Activated gamma-delta T cell treated with Interleukin-2 at 50 U/mL for 16 hours (primary cell): ENCODE measurements around the gene FANCI.
"Not testable (repeated sequence)": the region's sequence is repeated elsewhere in the genome, so short reads cannot be mapped to it uniquely, and the experiment has no call there.

Experiments used
- DNase-seq: peaks from one replicate; pipeline ENCODE4 v3.0.0-alpha.2; 2020

The FANCI gene

DNA sequence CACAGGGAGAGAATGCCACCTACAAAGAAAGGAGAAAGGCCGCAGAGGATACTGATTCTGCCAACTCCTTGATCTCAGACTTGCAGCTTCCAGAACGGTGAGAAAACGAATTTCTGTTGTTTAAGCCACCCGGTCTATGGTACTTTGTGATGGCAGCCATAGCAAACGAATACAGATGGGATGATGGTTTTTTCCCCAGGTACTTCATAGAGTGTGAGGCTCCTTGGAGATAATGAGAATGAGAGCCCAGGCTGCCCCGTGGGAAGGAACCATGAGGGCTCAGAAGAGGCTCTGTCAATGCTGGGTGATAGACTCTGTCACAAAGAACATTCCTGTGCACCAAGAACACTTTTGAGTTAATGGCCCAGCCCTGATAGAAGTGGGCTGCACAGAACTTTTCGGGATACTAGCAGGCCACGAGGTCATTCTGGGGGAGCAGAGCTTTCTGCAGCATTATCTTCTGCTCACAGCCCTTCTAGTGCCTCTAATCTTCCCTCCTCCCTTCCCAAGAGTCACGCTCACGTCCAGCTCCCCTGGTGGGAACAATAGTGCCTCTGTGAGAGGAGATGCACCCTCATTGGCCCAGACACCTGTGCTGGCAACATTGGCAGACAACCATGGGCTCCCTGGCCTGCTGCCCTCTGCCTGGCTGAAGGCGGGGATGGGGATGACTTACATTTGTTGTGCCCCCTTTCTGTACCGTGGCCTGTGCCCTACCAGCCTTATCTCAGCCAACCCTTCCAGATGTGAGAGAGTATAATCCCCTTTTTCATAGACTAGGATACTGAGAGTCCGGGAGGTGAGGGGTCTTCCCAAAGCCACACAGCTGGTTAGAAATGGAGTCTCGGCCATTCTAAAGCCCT lies 17.2 kb upstream of the FANCI start:
- DNase-seq, result no peak

DNA sequence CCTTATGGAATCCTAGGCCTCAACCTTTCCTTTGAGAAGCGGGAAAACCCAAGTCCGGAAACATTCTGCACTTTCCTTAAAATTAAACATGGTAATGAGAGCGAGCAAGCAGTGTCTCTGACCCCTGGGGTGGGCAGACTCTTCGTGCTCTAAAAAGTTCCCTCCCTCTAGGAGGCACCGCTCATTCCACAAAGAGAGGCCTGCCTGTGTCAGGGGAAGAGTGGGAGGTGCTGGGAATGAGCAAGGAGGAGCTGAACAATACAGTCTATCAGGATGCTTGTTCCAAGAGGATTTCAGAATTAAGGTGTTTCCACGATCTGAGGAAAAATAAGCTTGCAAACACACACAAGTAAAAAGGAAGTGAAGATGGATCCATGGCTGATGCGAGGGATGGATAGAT lies 16.4 kb upstream of the FANCI start:
- no peak for DNase-seq

DNA sequence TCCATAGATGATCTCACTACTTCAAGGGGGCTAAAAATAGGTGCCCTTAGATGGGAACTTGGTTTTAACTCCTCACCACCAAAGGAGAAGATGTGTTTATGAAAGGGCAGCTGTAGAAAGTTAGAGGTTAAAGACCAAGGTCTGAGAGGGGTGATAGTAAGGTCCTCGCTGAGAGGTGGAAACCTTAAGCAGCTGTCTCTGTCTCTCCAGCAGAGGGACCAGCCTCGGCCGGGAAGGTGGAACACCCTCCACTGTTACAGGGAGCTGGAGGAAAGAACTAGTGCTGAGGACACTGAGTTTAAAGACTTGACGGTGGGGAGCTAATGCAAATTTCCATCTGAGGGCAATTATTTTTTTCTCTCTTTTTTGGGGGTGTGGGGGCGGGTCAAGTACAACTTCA lies 13.5 kb upstream of the FANCI start:
- no peak for DNase-seq

DNA sequence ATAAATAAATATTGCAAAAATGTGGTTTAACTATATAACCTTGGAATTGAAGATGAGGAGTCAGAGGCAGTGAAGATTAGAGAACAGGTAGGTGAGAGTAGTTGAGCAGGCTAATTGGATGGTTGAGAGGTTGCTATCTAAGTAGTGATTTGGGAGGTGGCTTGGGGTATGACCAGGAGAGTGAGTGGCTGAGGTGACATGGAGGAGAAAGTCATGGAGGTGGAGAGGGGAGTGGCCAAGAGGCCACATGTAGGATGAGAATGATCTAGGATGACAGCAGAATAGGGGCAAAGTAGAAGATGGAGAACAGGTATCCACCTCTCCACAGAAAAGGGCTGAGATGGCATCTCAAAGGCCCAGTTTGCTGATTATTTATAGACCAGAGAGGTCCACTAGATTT lies 11.9 kb upstream of the FANCI start:
- DNase-seq, result no peak

DNA sequence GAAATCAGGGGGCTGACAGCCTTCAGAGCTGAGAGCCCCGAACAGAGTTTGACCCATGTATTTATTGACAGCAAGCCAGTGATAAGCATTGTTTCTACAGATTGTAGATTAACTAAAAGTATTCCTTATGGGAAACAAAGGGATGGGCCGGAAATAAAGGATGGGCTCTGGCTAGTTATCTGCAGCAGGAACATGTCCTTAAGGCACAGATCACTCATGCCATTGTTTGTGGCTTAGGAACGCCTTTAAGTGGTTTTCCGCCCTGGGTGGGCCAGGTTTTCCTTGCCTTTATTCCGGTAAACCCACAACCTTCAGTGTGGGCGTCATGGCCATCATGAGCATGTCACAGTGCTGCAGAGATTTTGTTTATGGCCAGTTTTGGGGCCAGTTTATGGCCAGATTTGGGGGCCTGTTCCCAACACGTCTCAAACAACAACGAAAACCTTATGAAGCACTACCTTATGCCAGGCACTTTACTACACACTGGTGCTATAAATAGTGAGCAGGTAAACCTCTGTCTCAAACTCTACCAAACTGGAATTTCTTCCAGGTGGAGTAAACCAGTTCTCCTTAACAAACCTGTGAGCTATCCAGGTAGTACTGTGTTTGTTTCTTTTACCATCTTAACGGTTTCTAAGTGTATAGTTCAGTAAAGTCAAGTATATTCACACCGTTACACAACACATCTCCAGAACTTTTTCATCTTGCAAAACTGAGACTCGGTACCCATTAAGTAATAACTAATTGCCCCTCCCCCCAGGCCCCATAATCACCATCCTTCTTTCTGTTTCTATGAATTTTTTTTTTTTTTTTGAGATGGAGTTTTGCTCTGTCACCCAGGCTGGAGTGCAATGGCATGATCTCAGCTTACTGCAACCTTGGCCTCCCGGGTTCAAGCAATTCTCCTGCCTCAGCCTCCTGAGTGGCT lies 3.6 kb upstream of the FANCI start:
- DNase-seq, result not testable (repeated sequence)

DNA sequence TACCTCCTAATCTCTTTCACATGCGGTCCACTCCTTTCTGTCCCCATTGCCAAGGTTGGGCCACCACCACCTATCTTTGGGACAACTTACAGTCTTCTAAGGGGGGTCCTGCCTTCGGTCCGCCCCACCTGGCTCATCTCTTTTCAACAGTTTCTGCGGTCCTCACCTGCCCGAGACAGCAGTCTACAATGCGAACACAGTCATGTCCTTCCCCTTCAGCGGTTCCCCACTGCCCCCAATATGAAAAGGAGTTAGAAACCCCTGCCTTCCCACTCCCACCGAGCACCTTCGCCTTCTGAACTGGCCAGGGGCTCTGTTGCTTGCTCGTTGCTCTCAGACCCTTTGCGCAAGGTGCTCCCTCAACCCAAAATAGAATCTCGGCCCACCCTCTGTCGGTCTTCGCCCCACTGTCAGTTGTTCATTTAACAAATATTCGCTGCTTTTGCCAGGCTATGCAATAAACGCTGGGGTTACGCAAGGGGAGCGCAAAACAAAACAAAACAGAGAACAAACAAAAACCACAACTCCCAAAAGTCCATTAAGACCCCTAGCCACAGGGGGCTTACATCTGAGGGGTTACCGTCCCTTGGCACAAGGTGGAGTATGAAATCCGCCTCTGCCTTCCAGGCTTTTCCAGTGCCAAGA lies 611 bp upstream of the FANCI start:
- DNase-seq, result no peak

DNA sequence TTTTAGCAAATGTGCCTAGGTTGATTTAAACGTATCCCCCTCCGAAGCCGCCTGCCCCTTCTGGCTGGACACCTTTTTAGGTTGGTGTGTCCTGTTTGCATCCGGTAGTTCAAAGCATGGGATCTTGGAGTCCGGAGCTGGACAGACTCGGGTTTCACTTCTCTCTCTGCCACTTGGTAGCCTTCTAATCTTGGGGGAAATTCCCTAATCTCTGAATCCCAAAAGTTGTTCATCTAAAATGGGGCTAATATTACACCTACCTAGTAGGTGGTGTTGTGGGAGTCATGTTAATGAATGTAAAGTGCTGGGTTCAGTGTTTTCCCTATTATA lies 760 bp downstream of the FANCI start:
- DNase-seq, result no peak

DNA sequence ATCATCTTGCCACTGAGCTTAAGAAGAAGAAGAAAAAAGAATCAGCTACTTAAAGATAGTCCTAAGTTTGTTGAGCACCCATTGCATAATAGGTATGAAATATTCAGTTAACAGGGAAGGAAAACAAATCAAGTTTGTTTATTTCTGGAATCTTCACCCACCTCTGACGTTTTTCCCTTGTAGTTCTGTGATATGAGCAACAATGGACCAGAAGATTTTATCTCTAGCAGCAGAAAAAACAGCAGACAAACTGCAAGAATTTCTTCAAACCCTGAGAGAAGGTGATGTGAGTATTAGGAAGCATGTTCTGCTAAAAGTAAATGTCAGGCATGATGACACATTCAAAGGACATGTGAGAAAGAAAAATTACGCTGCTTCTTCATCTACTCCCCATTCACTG lies 3.7 kb downstream of the FANCI start:
- DNase-seq, result no peak

DNA sequence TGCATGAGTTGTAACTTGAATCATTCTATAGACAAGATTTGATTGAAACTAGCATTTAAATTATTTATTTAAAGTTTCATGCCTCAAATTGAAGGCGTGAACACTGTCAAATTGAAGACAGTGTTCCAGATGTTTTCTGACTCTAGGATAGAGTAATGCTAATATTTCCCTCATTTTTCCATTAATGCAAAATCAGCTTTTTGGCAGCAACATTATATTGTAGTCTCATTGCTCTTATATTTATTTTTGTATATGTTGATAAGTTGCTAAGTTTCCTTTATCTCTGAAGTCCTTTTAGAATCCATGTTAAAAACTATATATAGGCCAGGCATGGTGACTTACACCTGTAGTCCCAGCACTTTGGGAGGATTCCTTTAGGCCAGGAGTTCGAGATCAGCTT lies 4.8 kb downstream of the FANCI start:
- no peak for DNase-seq

DNA sequence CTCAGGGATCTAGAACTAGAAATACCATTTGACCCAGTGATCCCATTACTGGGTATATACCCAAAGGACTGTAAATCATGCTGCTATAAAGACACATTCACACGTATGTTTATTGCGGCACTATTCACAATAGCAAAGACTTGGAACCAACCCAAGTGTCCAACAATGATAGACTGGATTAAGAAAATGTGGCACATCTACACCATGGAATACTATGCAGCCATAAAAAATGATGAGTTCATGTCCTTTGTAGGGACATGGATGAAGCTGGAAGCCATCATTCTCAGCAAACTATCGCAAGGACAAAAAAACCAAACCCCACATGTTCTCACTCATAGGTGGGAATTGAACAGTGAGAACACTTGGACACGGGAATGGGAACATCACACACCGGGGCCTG lies 6.4 kb downstream of the FANCI start:
- not testable (repeated sequence) for DNase-seq

DNA sequence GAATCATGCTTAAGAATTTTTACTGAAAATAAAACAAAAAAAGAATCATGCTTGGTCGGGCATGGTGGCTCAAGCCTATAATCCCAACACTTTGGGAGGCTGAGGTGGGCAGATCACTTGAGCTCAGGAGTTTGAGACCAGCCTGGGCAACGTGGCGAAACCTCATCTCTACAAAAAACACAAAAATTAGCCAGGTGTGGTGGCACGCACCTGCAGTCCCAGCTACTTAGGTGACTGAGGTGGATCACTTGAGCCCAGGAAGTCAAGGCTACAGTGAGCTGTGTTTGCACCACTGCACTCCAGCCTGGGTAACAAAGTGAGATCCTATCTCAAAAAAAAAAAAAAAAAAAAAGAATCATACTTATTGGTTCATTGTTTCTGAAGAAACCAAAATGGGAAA lies 33.5 kb downstream of the FANCI start:
- DNase-seq, result not testable (repeated sequence)

DNA sequence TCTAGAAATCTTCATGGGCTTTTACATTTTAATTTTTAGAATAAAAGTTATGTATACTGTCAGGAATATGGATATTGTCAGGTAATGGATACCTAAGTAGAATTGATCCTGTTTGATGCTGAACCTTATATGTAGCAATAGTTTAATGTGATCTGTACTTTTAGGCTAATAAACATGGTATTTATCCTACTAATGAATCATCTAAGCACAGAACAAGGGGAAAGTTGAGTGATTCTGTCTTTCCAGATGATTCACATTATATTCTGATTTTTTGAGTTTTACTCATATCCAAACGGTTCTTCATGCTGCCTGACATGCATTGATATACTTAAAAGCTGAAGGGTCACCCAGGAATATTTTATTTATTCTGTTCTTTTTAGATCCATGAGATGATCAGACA lies 34.5 kb downstream of the FANCI start:
- no peak for DNase-seq

DNA sequence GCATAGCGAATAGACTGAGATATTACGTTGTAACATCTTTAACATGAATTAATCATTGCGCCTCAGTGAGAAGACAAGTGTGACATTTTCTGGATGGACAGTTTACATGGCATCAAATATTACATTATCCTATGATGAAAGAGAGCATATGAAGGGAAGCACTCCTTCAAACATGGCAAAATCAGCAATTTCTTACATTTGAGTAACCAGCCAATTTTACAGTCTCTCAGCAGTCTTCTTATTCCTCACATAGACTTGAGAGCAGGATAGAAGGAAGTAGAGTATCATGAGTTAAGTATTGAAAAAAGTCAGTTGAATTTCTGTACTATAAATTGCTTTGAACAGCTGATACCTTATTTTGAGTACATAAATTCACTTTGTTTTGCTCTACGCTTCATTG lies 38.9 kb downstream of the FANCI start:
- DNase-seq, result no peak

DNA sequence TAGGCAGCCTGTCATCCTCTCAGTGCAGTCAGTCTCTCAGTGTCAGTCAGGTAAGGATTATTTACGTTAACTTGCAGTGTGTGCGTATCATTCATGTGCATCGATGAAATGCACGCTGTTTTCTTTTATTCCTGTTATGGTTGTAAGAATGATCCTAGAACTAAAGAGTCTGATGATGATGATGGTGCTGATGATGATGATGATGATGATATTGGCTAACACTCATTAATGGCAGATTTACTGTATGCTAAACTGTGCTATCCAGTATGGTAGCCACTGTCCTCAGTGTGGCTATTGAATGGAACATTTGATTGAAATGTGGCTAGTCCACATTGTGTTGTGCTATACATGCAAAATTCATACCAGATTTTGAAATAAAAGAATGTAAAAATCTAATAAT lies 39.4 kb downstream of the FANCI start:
- DNase-seq, result no peak

DNA sequence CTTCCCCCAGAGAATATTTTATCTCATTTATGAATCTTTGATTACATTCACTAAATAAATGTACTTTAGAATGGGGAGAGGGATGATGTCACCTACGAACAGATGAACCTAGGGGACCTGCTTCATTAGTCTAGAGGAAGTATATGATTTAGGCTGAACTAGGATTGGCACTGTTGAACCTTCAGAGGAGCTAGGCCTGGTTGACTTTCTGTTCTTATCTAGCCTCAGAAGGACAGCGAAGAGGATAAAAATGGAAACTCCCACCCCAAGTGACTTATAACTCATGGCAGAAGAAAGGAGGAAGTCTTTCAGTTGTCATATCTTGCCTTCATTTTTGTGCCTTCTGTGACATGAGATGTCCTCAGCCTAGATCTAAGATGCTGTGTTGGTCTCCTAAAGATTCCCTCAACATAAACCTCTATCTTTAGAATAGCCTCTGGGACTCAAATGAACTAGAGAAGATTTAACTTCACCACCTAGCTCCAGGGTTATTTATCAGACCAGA lies 48.2 kb downstream of the FANCI start:
- DNase-seq, result no peak

DNA sequence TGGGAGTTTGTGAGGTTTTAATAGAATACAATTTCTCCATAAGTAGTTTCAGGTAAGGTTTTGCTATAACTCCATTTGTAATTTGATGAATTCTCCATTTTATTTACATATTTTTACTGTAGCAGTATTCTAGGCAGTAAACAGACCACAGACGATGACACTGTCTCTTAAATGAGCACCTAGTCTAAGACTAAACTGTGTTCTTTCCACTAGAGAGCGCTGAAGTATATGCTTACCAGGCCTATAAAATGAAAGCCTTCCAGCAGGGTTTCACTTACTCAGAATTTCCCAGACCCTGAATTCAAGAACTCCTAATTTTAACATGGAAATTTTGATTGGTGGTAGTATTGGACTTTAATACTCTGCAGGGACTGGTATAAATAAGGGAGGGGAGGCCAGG lies 49.2 kb downstream of the FANCI start:
- no peak for DNase-seq

DNA sequence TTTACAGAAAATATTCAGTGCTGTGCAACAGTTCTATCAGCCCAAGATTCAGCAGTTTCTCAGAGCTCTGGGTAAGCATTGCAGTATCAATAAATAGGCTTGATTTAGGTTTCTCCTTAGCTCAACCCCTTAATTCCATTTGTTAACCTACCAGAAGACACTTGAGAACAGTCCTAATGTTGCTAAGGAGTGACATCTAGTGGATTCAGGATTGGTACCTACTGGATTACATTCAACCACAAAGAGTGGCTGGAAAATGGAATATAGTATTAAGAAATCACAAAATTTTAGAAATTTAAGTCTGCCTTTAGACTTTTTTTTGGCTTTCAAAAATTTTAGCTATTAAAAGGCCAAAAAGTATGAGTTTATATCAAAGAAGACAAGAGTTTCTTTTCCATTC lies 56.1 kb downstream of the FANCI start:
- no peak for DNase-seq

DNA sequence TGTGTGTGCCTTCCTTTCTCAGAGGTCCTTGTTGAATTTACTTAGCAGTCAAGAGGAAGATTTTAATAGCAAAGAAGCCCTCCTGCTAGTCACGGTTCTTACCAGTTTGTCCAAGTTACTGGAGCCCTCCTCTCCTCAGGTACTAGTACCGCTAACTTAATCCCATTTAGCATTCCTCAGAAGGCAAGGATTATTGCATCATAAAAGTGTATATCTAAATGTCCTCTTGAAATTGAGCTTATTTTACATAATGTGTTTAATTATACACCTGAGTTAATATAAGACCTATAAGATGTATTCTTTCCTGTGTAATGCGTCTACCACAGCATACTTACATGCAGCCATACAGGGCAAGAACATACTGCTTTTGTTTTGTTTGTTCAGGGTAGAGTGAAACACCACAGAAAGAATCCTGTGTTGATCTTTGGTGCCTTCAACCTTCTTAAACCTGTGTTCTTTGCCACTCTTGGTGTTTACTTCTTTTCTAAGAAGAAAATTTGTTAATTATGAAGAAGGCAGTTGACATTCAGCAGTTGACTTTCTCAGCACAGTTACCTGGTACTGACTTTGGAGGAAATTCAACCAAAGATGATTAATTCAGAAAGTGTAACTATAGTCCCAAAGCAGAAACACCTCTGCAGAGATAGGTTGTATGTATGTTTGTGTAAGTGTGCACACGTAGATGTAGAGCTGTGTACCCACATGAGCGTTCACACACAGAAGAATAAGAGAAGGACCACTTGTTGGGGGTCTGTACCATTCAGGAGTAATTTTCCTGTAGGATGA lies 57.7 kb downstream of the FANCI start:
- no peak for DNase-seq

DNA sequence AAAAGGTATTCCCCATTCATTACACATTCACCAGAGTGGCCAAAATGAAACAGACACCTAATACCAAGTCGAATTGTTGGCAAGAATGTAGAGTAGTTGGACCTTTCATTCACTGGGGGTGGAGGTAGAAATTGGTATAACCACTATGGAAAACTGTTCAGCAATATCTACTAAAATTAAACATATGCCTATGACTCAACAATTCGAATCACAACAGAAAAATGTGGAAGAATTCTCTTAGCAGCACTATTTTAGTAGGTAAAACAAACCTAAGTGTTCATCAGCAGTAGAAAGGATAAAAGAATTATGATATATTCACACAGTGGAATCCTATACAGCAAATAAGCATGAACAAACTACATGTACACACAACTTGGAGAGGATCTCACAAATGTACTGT lies 60.2 kb downstream of the FANCI start:
- DNase-seq, result no peak

DNA sequence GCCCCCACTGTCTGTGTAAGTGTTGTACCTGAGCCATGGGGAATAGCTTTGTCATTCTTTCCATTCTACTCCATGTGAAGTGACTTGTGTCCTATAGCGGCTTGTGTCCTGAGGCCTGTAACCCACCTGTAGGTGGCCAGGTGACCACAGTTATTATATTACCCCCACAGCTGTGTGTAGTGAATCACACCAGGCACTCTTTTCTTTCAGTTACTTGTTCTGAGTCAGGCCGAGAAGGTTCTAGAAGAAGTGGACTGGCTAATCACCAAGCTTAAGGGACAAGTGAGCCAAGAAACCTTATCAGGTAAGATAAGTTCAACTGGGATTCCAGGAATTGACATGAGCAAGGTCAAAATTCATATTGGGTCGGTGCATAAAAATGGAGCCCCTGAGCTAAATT lies 61.6 kb downstream of the FANCI start:
- no peak for DNase-seq

DNA sequence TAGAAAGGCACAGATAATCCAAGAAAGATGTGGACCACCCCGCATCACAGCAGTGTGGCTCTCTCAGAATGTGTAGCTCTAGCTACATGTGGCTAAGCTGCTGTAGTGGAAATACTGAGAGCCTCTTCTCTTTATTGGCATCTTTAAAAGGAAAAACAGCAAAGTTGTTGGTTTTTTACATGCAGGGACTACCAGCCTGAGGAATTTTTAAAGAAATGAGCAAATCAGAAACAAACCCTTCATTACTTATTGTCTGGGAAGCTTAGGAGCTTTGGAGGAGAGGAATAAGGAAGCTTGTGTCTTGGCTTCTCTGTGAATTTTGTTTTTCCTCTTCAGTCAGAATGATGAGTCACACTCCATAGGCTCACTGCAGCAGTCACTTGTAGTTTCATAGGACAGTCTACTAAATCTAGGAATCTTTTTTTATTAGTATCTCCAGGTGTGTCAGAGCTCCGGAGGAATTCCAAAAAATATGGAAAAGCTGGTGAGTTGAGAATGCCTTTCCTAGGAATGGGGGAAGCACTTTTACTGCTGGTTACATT lies 63.3 kb downstream of the FANCI start:
- no peak for DNase-seq

DNA sequence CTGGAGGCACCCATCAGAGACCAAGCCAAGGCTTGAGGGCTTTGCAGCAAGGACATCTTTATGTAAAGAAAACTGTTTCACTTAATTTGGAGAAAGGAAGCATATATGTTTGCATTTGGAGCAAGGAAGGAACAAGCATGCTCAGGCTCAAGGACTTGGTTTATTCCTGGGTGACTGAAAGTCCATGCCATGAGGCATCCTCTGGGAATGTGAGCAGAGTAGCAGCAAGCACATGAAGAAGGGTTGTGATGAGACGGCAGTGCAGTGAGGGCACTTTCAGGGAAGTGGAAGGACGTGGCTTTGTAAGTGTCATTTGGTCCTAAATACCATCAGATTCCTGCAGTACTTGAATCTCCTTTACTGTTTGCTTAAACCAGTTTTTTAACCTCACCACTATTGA lies 64.0 kb downstream of the FANCI start:
- DNase-seq, result no peak
